Upper lobe of right lung (tissue), 1 donor: ENCODE results near the gene PPP2R2C. TPM values are rescaled to one million over a fixed set of nuclear protein-coding genes. Genes with fewer than 3 reads are reported as not detected.
A peak's percentile ranks its signal among the peaks of the same experiment; 100 is the strongest.

Experiments
- ATAC-seq: fragments of 200-7000 bp; cut with Tn5 transposase; one replicate; pipeline ENCODE4 v1.9.1; 2020; ENCODE audit warnings: mild to moderate bottlenecking, moderate library complexity
- DNase-seq: peaks from one replicate; pipeline ENCODE4 v3.0.0-alpha.2; 2020
- H3K27ac ChIP-seq: fragments of 200-600 bp; one replicate; pipeline ENCODE4 v1.8.0; 2022
- H3K27me3 ChIP-seq: fragments of 200-600 bp; one replicate; pipeline ENCODE4 v1.8.0; 2022; ENCODE audit warnings: mild to moderate bottlenecking
- H3K36me3 ChIP-seq: fragments of 200-600 bp; one replicate; pipeline ENCODE4 v1.8.0; 2022
- H3K4me1 ChIP-seq: fragments of 200-600 bp; one replicate; pipeline ENCODE4 v1.8.0; 2022
- H3K4me3 ChIP-seq: fragments of 200-600 bp; one replicate; pipeline ENCODE4 v1.8.0; 2022; ENCODE audit warnings: mild to moderate bottlenecking
- H3K9me3 ChIP-seq: fragments of 200-600 bp; one replicate; pipeline ENCODE4 v1.8.0; 2022
- intact Hi-C: fragments of 100-400 bp; cut with DNase I; formaldehyde crosslinking; loops from one replicate; pipeline ENCODE4 v1.11.0; 2022
- total RNA-seq: library from RNA; stranded (reverse); fragmentation: NEBNext Ultra II Directional; extraction: Animal tissue kit (Norgen Biotek cat#: 25700); gene quantifications from one replicate; pipeline ENCODE4 v1.2.1, GENCODE V29; 2021
- TF ChIP-seq, protein P1 (sequence below): fragments of 200-600 bp; IDR thresholded peaks from one replicate; pipeline ENCODE4 v1.8.0; 2022; ENCODE audit warnings: antibody characterized with exemption
- donor health status: DM: no; HTN: yes; CAD: no; lungs with severe emphysema.

Gene PPP2R2C
- total RNA-seq, 1 donor from 2014 or later, result 0.09 TPM

DNA sequence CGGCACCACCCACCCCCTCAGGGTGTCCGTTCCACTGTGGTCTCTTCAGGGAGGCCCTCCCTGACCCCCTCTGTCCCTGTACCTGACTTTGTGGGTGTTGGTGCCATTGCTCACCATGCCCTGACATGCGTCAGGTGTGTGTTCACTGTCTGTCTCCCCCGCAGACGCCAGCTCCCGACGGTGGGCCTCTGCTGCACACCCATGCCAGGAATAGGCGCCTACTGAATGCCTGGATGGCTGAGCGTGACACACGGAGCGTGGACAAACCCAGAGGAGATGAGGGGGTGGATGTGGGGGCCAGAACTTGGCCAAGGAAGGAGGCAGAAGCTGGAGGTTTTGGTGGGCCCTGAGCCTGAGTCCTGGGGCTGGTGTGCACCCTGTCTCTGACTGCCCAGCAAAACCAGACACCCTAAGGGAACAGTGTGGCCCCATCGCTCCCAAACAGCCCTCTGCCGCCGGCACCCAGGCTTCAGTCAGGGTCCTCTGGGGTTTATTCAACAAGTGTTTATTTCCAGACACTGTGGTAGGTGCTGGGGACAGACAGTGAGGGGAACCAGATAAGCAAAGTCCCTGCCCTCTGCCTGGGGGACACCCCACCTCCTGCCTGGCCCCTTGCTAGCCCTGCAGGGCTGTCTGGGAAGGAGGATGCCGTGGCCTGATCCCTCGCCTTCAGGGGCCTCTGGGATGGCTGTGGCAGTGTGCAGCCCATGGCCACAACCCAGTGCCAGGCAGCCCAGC lies 125.9 kb downstream of the PPP2R2C start:
- no peaks in the 10 kb centered on the region for H3K4me1 ChIP-seq
- DNase-seq, result no peak
- ATAC-seq, result no peak
- TF ChIP-seq, protein P1, sequence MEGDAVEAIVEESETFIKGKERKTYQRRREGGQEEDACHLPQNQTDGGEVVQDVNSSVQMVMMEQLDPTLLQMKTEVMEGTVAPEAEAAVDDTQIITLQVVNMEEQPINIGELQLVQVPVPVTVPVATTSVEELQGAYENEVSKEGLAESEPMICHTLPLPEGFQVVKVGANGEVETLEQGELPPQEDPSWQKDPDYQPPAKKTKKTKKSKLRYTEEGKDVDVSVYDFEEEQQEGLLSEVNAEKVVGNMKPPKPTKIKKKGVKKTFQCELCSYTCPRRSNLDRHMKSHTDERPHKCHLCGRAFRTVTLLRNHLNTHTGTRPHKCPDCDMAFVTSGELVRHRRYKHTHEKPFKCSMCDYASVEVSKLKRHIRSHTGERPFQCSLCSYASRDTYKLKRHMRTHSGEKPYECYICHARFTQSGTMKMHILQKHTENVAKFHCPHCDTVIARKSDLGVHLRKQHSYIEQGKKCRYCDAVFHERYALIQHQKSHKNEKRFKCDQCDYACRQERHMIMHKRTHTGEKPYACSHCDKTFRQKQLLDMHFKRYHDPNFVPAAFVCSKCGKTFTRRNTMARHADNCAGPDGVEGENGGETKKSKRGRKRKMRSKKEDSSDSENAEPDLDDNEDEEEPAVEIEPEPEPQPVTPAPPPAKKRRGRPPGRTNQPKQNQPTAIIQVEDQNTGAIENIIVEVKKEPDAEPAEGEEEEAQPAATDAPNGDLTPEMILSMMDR, result no peak
- H3K27ac ChIP-seq, result no peak overlapping the region
- peaks cover 19% of the 10 kb centered on the region for H3K27me3 ChIP-seq
- no peak overlapping the region for H3K4me3 ChIP-seq
- H3K36me3 ChIP-seq, result no peaks in the 10 kb centered on the region
- intact Hi-C loops, result no loop called here
- no peaks in the 10 kb centered on the region for H3K9me3 ChIP-seq

GRCh38 chr4:6345866-6346265 lies 126.5 kb downstream of the PPP2R2C start:
- H3K36me3 ChIP-seq, result no peaks in the 10 kb centered on the region
- no peak overlapping the region for H3K27ac ChIP-seq
- intact Hi-C loops, result no loop called here
- no peaks in the 10 kb centered on the region for H3K4me1 ChIP-seq
- TF ChIP-seq, protein P1, result no peak
- peaks cover 14% of the 10 kb centered on the region for H3K27me3 ChIP-seq
- no peak for ATAC-seq
- no peak for DNase-seq
- no peaks in the 10 kb centered on the region for H3K9me3 ChIP-seq
- no peak overlapping the region for H3K4me3 ChIP-seq

DNA sequence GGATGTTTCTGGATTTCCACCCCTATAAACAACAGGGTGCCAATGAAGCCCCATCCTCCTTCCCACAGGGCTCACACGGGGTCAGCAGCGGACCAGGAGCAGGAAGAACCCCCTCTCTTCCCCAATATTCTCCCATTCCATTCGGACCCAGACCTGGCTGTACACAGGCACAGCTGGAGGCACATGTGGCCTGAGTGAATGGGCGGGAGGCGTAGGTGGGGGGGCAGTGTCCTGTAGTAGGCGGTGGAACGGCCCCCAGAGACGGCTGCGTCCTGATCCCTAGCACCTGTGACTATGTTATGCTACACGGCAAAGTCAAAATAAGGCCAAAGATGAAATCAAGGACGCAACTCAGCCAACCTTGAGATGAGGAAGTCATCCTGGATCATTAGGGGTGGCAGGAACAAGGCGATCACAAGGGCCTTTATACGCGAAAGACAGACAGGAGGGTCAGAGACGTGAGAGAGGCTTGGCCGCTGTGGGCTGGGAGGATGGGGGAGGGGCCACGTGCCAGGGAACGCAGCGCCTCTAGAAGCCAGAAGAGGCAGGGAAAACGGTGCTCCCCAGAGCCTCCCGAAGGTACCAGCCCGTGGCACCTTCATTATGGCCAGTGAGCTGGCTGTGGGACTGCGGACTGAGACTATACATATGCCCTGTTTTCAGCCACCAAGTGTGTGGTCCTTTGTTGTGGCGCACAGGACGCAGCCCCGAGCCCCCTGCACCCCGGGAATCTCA lies 127.2 kb downstream of the PPP2R2C start:
- Histone ChIP-seq H3K9me3 (no peaks in the 10 kb centered on the region), H3K27me3 (peaks cover 17% of the 10 kb centered on the region), H3K27ac (no peak overlapping the region), H3K36me3 (no peaks in the 10 kb centered on the region), H3K4me1 (no peaks in the 10 kb centered on the region), H3K4me3 (no peak overlapping the region)
- DNase-seq (no peak), ATAC-seq (no peak)
- TF ChIP-seq, protein P1, result no peak
- intact Hi-C loops, result no loop called here

GRCh38 chr4:6343939-6344408 lies 128.4 kb downstream of the PPP2R2C start:
- H3K27ac ChIP-seq, result no peak overlapping the region
- ATAC-seq (no peak), DNase-seq (no peak)
- no peaks in the 10 kb centered on the region for H3K9me3 ChIP-seq
- no peaks in the 10 kb centered on the region for H3K4me1 ChIP-seq
- intact Hi-C loops, result no loop called here
- H3K27me3 ChIP-seq, result peaks cover 30% of the 10 kb centered on the region
- TF ChIP-seq, protein P1, result no peak
- H3K4me3 ChIP-seq, result no peak overlapping the region
- H3K36me3 ChIP-seq, result no peaks in the 10 kb centered on the region

GRCh38 chr4:6342530-6343293 lies 129.7 kb downstream of the PPP2R2C start:
- Histone ChIP-seq H3K4me1 (no peaks in the 10 kb centered on the region), H3K27me3 (peaks cover 33% of the 10 kb centered on the region), H3K27ac (no peak overlapping the region), H3K36me3 (no peaks in the 10 kb centered on the region), H3K9me3 (no peaks in the 10 kb centered on the region), H3K4me3 (no peak overlapping the region)
- DNase-seq (no peak), ATAC-seq (peak; percentile 12)
- TF ChIP-seq, protein P1, result no peak
- intact Hi-C loops, result no loop called here
